CD4-positive, alpha-beta T cell (primary cell): ENCODE measurements around the gene SPOCK1. TPM values are rescaled to one million over a fixed set of nuclear protein-coding genes. Genes with fewer than 3 reads are reported as not detected.
"Not testable (repeated sequence)": the region's sequence is repeated elsewhere in the genome, so short reads cannot be mapped to it uniquely, and the experiment has no call there.

Experiments
- ATAC-seq: fragments of 200-7000 bp; cut with Tn5 transposase; one replicate; pipeline ENCODE4 v1.10.0; 2022; ENCODE audit warnings: mild to moderate bottlenecking; ENCODE audit not compliant: poor library complexity
- CTCF ChIA-PET: fragments of 350-600 bp; sonication (Branson Sonifier 250); formaldehyde crosslinking; loops from one replicate; lab custom pipeline; 2021; ENCODE audit warnings: antibody characterized with exemption, inconsistent platforms; lab: Charles Lee
- POLR2A ChIA-PET: fragments of 350-600 bp; sonication (Branson Sonifier 250); formaldehyde crosslinking; loops from one replicate; lab custom pipeline; 2021; ENCODE audit warnings: antibody characterized with exemption, inconsistent platforms; lab: Charles Lee
- DNase-seq, 14 experiments: peaks; one replicate each; pipeline ENCODE4 v3.0.0-alpha.2; 2013 to 2020; ENCODE audit warnings: mixed read lengths in 2 of 14
- H3K27ac ChIP-seq, 2 donors: one replicate each; pipeline versions ENCODE4 v1.5.1 to v1.7.0; 2013; ENCODE audit warnings: low read length in 2 of 2, low read depth in 1 of 2, mild to moderate bottlenecking in 1 of 2
- H3K27me3 ChIP-seq, 2 experiments: 1 replicate in 1 of 2; 2 replicates in 1 of 2; pipeline versions ENCODE4 v1.6.1 to v1.7.0; 2013; ENCODE audit warnings: low read length in 2 of 2, control low read depth in 1 of 2, mild to moderate bottlenecking in 1 of 2, moderate library complexity in 1 of 2; ENCODE audit not compliant: insufficient read depth in 2 of 2, control insufficient read depth in 1 of 2
- H3K36me3 ChIP-seq: one replicate; pipeline ENCODE4 v1.6.1; 2013; ENCODE audit warnings: low read length, control low read depth; ENCODE audit not compliant: insufficient read depth
- H3K4me1 ChIP-seq: one replicate; pipeline ENCODE4 v1.6.1; 2013; ENCODE audit warnings: low read length, control low read depth; ENCODE audit not compliant: insufficient read depth
- H3K4me3 ChIP-seq: one replicate; pipeline ENCODE4 v1.5.1; 2013; ENCODE audit warnings: mild to moderate bottlenecking, low read length, moderate library complexity
- H3K9me3 ChIP-seq, 2 experiments: 1 replicate in 1 of 2; 2 replicates in 1 of 2; pipeline versions ENCODE4 v1.6.1 to v1.7.0; 2013; ENCODE audit warnings: low read length in 2 of 2, mild to moderate bottlenecking in 2 of 2, control low read depth in 1 of 2, moderate library complexity in 1 of 2; ENCODE audit not compliant: control insufficient read depth in 1 of 2, insufficient read depth in 1 of 2
- H3K27ac Mint-ChIP-seq: one replicate; pipeline ENCODE4 v1.8.0; 2020; ENCODE audit warnings: mixed read lengths
- H3K27me3 Mint-ChIP-seq: one replicate; pipeline ENCODE4 v1.8.0; 2021; ENCODE audit warnings: mixed read lengths
- H3K36me3 Mint-ChIP-seq: one replicate; pipeline ENCODE4 v1.8.0; 2021; ENCODE audit warnings: low read depth, mixed read lengths
- H3K4me1 Mint-ChIP-seq: one replicate; pipeline ENCODE4 v1.8.0; 2021; ENCODE audit warnings: low read depth, mixed read lengths
- H3K4me3 Mint-ChIP-seq: one replicate; pipeline ENCODE4 v1.8.0; 2020; ENCODE audit warnings: mild to moderate bottlenecking, mixed read lengths
- H3K9me3 Mint-ChIP-seq: one replicate; pipeline ENCODE4 v1.8.0; 2020; ENCODE audit warnings: mixed read lengths
- intact Hi-C, 2 experiments: fragments of 100-400 bp; cut with DNase I in 1 of 2; cut with micrococcal nuclease in 1 of 2; formaldehyde crosslinking; loops; one replicate each; pipeline versions ENCODE4 v1.15.1 to v1.9.0; 2023 to 2025; cut with DNase I, micrococcal nuclease
- total RNA-seq, 174 experiments: library from RNA in 2 of 174; stranded (reverse) in 2 of 174; gene quantifications; one replicate each; pipeline ENCODE4 v1.2.3 and lab custom pipeline; 2021 to 2026
- TF ChIP-seq, protein P1 (sequence below): fragments of 200-600 bp; IDR thresholded peaks from one replicate; pipeline ENCODE4 v1.8.0; 2022; ENCODE audit warnings: antibody characterized with exemption, mild to moderate bottlenecking

Gene SPOCK1
- total RNA-seq, 2 experiments from 2014 or later: not detected

DNA sequence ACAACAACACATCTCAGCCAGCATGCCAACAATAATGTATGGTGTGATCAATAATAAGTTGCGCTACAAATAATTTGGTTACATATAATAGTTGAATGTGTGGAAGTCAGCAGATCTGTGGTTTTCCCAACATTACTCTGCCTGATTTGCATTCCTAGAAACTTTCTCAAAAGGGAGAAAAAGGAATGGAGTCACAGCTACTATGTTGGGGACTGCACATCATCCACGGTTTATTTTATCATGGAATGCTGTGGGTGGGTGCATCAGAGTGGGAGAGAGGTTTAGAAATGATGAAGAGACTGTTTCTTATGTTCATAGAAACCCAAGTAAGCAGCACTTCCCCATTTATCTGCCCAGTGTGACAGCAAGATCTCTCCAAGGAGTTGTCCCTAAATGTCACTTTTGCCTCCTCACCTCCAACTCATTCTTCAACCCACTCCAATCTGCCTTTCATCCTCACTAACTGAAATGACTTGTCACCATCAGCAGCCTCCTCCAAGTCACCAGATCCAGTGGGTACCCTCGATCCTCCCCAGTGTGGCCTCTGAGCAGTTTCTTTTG, 2.8 kb upstream of the SPOCK1 start:
- ChIA-PET CTCF (no interaction called here), POLR2A (no interaction called here)
- peaks cover 17% of the 10 kb centered on the region for H3K27me3 Mint-ChIP-seq

DNA sequence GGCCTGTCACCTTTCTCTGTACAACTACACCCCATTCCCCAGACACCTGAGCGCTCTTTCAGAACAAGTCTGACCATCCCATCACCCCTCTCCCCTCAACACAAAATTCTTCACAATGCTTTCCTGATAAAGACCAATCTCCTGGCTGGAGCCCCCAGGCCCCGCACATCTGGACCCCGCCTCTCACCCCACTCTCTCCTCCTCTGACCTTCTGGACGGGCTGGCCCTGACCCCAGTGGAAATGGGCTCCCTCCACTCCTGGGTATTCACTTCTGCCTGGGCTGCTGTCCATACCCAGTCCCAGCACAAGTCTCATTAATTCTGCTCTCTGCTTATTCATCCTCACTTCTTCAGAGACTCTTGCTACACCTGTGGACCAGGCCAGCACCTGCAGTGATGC, 2.1 kb upstream of the SPOCK1 start:
- Histone ChIP-seq H3K4me1 (peaks cover 6% of the 10 kb centered on the region), H3K36me3 (no peaks in the 10 kb centered on the region), H3K27ac (no peak overlapping the region), H3K27me3 (peaks cover 22 to 30% of the 10 kb centered on the region in 2 experiments), H3K9me3 (peaks cover 0 to 8% of the 10 kb centered on the region in 2 experiments), H3K4me3 (no peak overlapping the region)
- H3K9me3 Mint-ChIP-seq: no peaks in the 10 kb centered on the region
- no peak overlapping the region for H3K4me3 Mint-ChIP-seq
- H3K27me3 Mint-ChIP-seq: peaks cover 21% of the 10 kb centered on the region
- ATAC-seq (no peak), DNase-seq (no peak)
- CTCF ChIA-PET: no interaction called here
- intact Hi-C loops: no loop called here
- POLR2A ChIA-PET: no interaction called here
- no peaks in the 10 kb centered on the region for H3K36me3 Mint-ChIP-seq
- no peak overlapping the region for H3K27ac Mint-ChIP-seq
- no peaks in the 10 kb centered on the region for H3K4me1 Mint-ChIP-seq
- TF ChIP-seq, protein P1, sequence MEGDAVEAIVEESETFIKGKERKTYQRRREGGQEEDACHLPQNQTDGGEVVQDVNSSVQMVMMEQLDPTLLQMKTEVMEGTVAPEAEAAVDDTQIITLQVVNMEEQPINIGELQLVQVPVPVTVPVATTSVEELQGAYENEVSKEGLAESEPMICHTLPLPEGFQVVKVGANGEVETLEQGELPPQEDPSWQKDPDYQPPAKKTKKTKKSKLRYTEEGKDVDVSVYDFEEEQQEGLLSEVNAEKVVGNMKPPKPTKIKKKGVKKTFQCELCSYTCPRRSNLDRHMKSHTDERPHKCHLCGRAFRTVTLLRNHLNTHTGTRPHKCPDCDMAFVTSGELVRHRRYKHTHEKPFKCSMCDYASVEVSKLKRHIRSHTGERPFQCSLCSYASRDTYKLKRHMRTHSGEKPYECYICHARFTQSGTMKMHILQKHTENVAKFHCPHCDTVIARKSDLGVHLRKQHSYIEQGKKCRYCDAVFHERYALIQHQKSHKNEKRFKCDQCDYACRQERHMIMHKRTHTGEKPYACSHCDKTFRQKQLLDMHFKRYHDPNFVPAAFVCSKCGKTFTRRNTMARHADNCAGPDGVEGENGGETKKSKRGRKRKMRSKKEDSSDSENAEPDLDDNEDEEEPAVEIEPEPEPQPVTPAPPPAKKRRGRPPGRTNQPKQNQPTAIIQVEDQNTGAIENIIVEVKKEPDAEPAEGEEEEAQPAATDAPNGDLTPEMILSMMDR: no peak

More for the DNA sequence above, 2.8 kb upstream of the SPOCK1 start:
- ATAC-seq (no peak), DNase-seq (no peak)
- intact Hi-C loops: no loop called here
- no peak overlapping the region for H3K4me3 Mint-ChIP-seq
- Histone ChIP-seq H3K27ac (no peak overlapping the region), H3K36me3 (no peaks in the 10 kb centered on the region), H3K27me3 (peaks cover 22 to 26% of the 10 kb centered on the region in 2 experiments), H3K9me3 (peaks cover 0 to 8% of the 10 kb centered on the region in 2 experiments), H3K4me1 (peaks cover 6% of the 10 kb centered on the region), H3K4me3 (no peak overlapping the region)
- no peaks in the 10 kb centered on the region for H3K9me3 Mint-ChIP-seq
- H3K27ac Mint-ChIP-seq: no peak overlapping the region
- H3K4me1 Mint-ChIP-seq: no peaks in the 10 kb centered on the region
- H3K36me3 Mint-ChIP-seq: no peaks in the 10 kb centered on the region
- TF ChIP-seq, protein P1: no peak

DNA sequence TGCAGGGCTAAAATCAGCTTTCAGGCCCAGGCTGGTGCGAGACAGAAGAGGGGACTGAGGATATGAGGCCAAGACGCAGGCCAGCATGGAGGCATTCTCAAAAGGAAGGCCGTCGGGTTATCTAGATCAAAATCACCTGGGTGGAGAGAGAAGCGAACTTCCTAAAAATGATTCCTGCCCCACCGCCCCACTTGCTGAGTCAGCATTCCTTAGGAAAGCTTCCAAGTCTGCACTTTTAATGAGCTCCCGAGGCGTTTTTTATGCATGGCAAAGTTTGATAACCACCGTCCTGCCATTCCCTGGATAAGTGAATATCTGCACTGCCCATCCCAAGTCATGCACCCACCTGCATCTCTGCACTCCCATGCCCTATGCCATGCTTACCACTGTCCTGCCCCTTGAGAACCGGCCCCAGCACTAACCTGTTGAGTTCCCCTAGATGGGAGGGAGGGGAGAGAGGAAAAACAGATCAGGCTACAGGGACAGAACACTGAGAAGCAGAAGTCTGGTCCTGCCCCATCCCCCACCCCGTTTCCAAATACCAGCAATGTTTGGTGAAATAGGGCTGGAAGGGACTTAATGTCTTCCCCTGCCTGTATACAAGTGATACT, 1.6 kb upstream of the SPOCK1 start:
- Mint-ChIP-seq H3K36me3 (no peaks in the 10 kb centered on the region), H3K4me3 (no peak overlapping the region), H3K9me3 (no peaks in the 10 kb centered on the region), H3K27me3 (peaks cover 22% of the 10 kb centered on the region), H3K27ac (no peak overlapping the region), H3K4me1 (no peaks in the 10 kb centered on the region)
- TF ChIP-seq, protein P1: no peak
- intact Hi-C loops: no loop called here
- peaks cover 22 to 33% of the 10 kb centered on the region in 2 experiments for H3K27me3 ChIP-seq
- peaks cover 6% of the 10 kb centered on the region for H3K4me1 ChIP-seq
- H3K36me3 ChIP-seq: no peaks in the 10 kb centered on the region
- no peak overlapping the region for H3K27ac ChIP-seq
- ATAC-seq: no peak
- CTCF ChIA-PET: no interaction called here
- POLR2A ChIA-PET: no interaction called here
- no peak for DNase-seq
- peaks cover 0 to 8% of the 10 kb centered on the region in 2 experiments for H3K9me3 ChIP-seq
- no peak overlapping the region for H3K4me3 ChIP-seq

DNA sequence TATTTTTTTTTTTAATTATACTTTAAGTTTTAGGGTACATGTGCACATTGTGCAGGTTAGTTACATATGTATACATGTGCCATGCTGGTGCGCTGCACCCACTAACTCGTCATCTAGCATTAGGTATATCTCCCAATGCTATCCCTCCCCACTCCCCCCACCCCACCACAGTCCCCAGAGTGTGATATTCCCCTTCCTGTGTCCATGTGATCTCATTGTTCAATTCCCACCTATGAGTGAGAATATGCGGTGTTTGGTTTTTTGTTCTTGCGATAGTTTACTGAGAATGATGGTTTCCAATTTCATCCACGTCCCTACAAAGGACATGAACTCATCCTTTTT, 351 bp upstream of the SPOCK1 start:
- POLR2A ChIA-PET, H3K4me3 Mint-ChIP-seq: not testable (repeated sequence)
- intact Hi-C loops: loop anchor here (5.0 to 10.0 kb wide), 3 partner anchors 175 to 1612 kb away; no protein-coding TSS in a partner anchor

More for the DNA sequence above, 351 bp upstream of the SPOCK1 start:
- peaks cover 20 to 37% of the 10 kb centered on the region in 2 experiments for H3K27me3 ChIP-seq
- H3K4me1 Mint-ChIP-seq, H3K27ac Mint-ChIP-seq, H3K9me3 ChIP-seq, H3K9me3 Mint-ChIP-seq, H3K36me3 Mint-ChIP-seq, DNase-seq, H3K4me3 ChIP-seq, CTCF ChIA-PET, H3K27ac ChIP-seq, ATAC-seq, H3K4me1 ChIP-seq, H3K36me3 ChIP-seq: not testable (repeated sequence)
- H3K27me3 Mint-ChIP-seq: peaks cover 32% of the 10 kb centered on the region
